Thoracic aorta (tissue), 2 donors: ENCODE measurements around the gene EFHC1. TPM values are rescaled to one million over a fixed set of nuclear protein-coding genes. Genes with fewer than 3 reads are reported as not detected.

ENCODE experiments used
- ATAC-seq: fragments of 150-250 bp; one replicate; pipeline ENCODE4 v1.8.0; 2017; ENCODE audit warnings: low read depth; ENCODE audit not compliant: insufficient number of reproducible peaks, low FRiP score
- DNase-seq: peaks from one replicate; pipeline ENCODE4 v3.0.0-alpha.2; 2020; ENCODE audit warnings: low spot score
- H3K27ac ChIP-seq, 2 donors: fragments of 200-600 bp; sonication (generic); 1 replicate in 1 of 2; 2 replicates in 1 of 2; pipeline ENCODE4 v1.5.1; 2016; ENCODE audit warnings: mild to moderate bottlenecking in 2 of 2, moderate library complexity in 2 of 2
- H3K27me3 ChIP-seq: fragments of 200-600 bp; sonication (generic); replicated peaks from 2 replicates; pipeline ENCODE4 v1.6.0; 2016; ENCODE audit warnings: mild to moderate bottlenecking; ENCODE audit not compliant: insufficient read depth
- H3K36me3 ChIP-seq: fragments of 200-600 bp; sonication (generic); one replicate; pipeline ENCODE4 v1.5.1; 2016
- H3K4me1 ChIP-seq, 2 donors: fragments of 200-600 bp; sonication (generic); 1 replicate in 1 of 2; 2 replicates in 1 of 2; pipeline versions ENCODE4 v1.5.1 to v1.6.0; 2016; ENCODE audit warnings: low read depth in 2 of 2, mild to moderate bottlenecking in 1 of 2; ENCODE audit not compliant: control insufficient read depth in 1 of 2
- H3K4me3 ChIP-seq: fragments of 200-600 bp; sonication (generic); 2 replicates; pipeline ENCODE4 v1.5.1; 2016; ENCODE audit warnings: mild to moderate bottlenecking
- H3K9me3 ChIP-seq: fragments of 200-600 bp; sonication (generic); 2 replicates; pipeline ENCODE4 v1.5.1; 2016
- CTCF ChIP-seq: fragments of 200-600 bp; sonication (generic); IDR thresholded peaks from one replicate; pipeline ENCODE4 v1.5.1; 2019; ENCODE audit warnings: antibody characterized with exemption
- total RNA-seq, 2 donors: library from RNA; depleted of rRNA; stranded (reverse); fragments of >200 nt; gene quantifications; one replicate each; pipeline versions ENCODE4 v1.1.0 to v1.2.3, GENCODE V29; 2016

The EFHC1 gene
- total RNA-seq, 2 donors from 2014 or later: 13.5 to 14.9 TPM

- Histone ChIP-seq H3K27ac (peak overlapping the region; percentile 8 to 45), H3K4me1 (peaks cover 4 to 30% of the 10 kb centered on the region in 2 donors), H3K9me3 (no peaks in the 10 kb centered on the region), H3K4me3 (no peak overlapping the region), H3K27me3 (no peaks in the 10 kb centered on the region), H3K36me3 (no peaks in the 10 kb centered on the region)
- ATAC-seq: no peak
- DNase-seq: no peak
- peak; percentile 83 for TF ChIP-seq CTCF
Measured at GRCh38 chr6:52416629-52417151, 3.5 kb upstream of the EFHC1 start.

- no peak for TF ChIP-seq CTCF
- no peak overlapping the region for H3K4me3 ChIP-seq
- peak overlapping the region; percentile 8 to 45 for H3K27ac ChIP-seq
- no peaks in the 10 kb centered on the region for H3K9me3 ChIP-seq
- DNase-seq: no peak
- no peak for ATAC-seq
- no peaks in the 10 kb centered on the region for H3K36me3 ChIP-seq
- H3K4me1 ChIP-seq: peaks cover 4 to 30% of the 10 kb centered on the region in 2 donors
- H3K27me3 ChIP-seq: no peaks in the 10 kb centered on the region
Measured at GRCh38 chr6:52417675-52418111, 2.4 kb upstream of the EFHC1 start.

- H3K9me3 ChIP-seq: no peaks in the 10 kb centered on the region
- DNase-seq (no peak), ATAC-seq (no peak)
- no peak overlapping the region for H3K4me3 ChIP-seq
- H3K27ac ChIP-seq: no peak overlapping the region
- H3K4me1 ChIP-seq: peaks cover 4 to 35% of the 10 kb centered on the region in 2 donors
- H3K36me3 ChIP-seq: no peaks in the 10 kb centered on the region
- no peak for TF ChIP-seq CTCF
- H3K27me3 ChIP-seq: no peaks in the 10 kb centered on the region
Measured at GRCh38 chr6:52418606-52419005, 1.5 kb upstream of the EFHC1 start.

- Histone ChIP-seq H3K4me1 (peaks cover 4 to 46% of the 10 kb centered on the region in 2 donors), H3K27ac (peak overlapping the region; percentile 13 to 83)
Measured at GRCh38 chr6:52420668-52421358, 671 bp downstream of the EFHC1 start.

More at GRCh38 chr6:52420668-52421358, 671 bp downstream of the EFHC1 start:
- Histone ChIP-seq H3K9me3 (no peaks in the 10 kb centered on the region), H3K36me3 (no peaks in the 10 kb centered on the region), H3K4me3 (peak overlapping the region; percentile 84), H3K27me3 (no peaks in the 10 kb centered on the region)
- TF ChIP-seq CTCF: no peak
- ATAC-seq (no peak), DNase-seq (no peak)
